Aortic smooth muscle cell (primary cell): ENCODE measurements around the gene ODAM. TPM values are rescaled to one million over a fixed set of nuclear protein-coding genes. Genes with fewer than 3 reads are reported as not detected.

ENCODE experiments used
- total RNA-seq: library from RNA; depleted of rRNA; stranded (reverse); fragments of >200 nt; gene quantifications from 2 replicates; pipeline ENCODE4 v1.2.3, GENCODE V29; 2014

Gene ODAM
- total RNA-seq = not detected in 2 replicates

GRCh38 chr4:70195425-70195824 is at the start of gene ODAM:
Gene ODAM, plus strand, starts transcription at chr4:70195725. Its CDS starts 819 bp downstream, at chr4:70196544.

GRCh38 chr4:70153937-70154336 is 41.6 kb upstream of the ODAM start, which contains the start of gene PRR27:
Gene PRR27, plus strand, starts transcription at chr4:70154237. Its CDS starts 139 bp downstream, at chr4:70154376.

GRCh38 chr4:70225824-70226223 is 30.3 kb downstream of the ODAM start, which contains the start of gene FDCSP:
Gene FDCSP, plus strand, starts transcription at chr4:70226124. Its CDS starts 5,071 bp downstream, at chr4:70231195.

GRCh38 chr4:70242297-70242696 is 46.8 kb downstream of the ODAM start, which contains the start of gene CSN3:
Gene CSN3, plus strand, starts transcription at chr4:70242597. Its CDS starts 2,223 bp downstream, at chr4:70244820.

Other genes with a start within 250 kb of the ODAM start
- not detected in 2 replicates for gene CSN2, start 230.0 kb upstream of the ODAM start, total RNA-seq
- gene STATH, start 199.8 kb upstream of the ODAM start, total RNA-seq = not detected in 2 replicates
- gene HTN3, start 167.3 kb upstream of the ODAM start, total RNA-seq = not detected in 2 replicates
- gene HTN1, start 145.3 kb upstream of the ODAM start, total RNA-seq = not detected in 2 replicates
- not detected in 2 replicates for gene PRR27, start 41.5 kb upstream of the ODAM start, total RNA-seq
- gene FDCSP, start 30.4 kb downstream of the ODAM start, total RNA-seq = not detected in 2 replicates
- not detected in 2 replicates for gene CSN3, start 46.9 kb downstream of the ODAM start, total RNA-seq
- not detected in 2 replicates for gene CABS1, start 139.3 kb downstream of the ODAM start, total RNA-seq
- not detected in 2 replicates for gene SMR3A, start 165.0 kb downstream of the ODAM start, total RNA-seq
- gene SMR3B, start 187.4 kb downstream of the ODAM start, total RNA-seq = not detected in 2 replicates
- gene OPRPN, start 202.2 kb downstream of the ODAM start, total RNA-seq = not detected in 2 replicates